ENCODE data around the gene CRTC1. TPM values are rescaled to one million over a fixed set of nuclear protein-coding genes. Genes with fewer than 3 reads are reported as not detected.

The CRTC1 gene
- total RNA-seq, 2 donors from 2014 or later = 4.0 to 5.8 TPM

DNA sequence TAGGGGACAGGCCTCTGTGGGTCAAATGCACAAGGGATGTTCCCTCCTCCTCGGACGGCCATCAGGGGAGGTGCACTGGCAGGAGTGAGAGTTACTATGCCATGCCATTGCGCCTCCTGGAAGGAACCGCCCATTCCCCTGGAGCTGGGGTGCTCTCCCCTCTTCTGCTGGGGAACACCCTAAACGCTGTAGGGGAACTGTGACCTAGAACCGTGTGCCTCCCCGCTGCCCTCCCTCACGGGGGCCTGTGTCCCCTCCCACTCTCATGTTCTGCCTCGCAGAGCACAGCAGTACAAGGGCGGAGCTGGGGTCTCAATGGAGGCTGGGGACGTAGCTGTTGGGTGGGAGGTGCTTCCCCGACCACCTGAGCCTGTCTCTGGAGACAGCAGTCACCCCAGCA, 17.2 kb upstream of the CRTC1 start:
- H3K4me1 ChIP-seq = peaks cover 0 to 32% of the 10 kb centered on the region in 2 donors
- H3K27me3 ChIP-seq = no peaks in the 10 kb centered on the region
- H3K9me3 ChIP-seq = no peaks in the 10 kb centered on the region
- H3K36me3 ChIP-seq = peaks cover 27% of the 10 kb centered on the region
- H3K27ac ChIP-seq = peak overlapping the region; percentile 79 to 85
- TF ChIP-seq, protein P1, sequence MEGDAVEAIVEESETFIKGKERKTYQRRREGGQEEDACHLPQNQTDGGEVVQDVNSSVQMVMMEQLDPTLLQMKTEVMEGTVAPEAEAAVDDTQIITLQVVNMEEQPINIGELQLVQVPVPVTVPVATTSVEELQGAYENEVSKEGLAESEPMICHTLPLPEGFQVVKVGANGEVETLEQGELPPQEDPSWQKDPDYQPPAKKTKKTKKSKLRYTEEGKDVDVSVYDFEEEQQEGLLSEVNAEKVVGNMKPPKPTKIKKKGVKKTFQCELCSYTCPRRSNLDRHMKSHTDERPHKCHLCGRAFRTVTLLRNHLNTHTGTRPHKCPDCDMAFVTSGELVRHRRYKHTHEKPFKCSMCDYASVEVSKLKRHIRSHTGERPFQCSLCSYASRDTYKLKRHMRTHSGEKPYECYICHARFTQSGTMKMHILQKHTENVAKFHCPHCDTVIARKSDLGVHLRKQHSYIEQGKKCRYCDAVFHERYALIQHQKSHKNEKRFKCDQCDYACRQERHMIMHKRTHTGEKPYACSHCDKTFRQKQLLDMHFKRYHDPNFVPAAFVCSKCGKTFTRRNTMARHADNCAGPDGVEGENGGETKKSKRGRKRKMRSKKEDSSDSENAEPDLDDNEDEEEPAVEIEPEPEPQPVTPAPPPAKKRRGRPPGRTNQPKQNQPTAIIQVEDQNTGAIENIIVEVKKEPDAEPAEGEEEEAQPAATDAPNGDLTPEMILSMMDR (IDR thresholded peaks at IDR 0.05) = no peak
- H3K4me3 ChIP-seq = no peak overlapping the region
- DNase-seq (ENCODE audit: low spot score) = no peak

DNA sequence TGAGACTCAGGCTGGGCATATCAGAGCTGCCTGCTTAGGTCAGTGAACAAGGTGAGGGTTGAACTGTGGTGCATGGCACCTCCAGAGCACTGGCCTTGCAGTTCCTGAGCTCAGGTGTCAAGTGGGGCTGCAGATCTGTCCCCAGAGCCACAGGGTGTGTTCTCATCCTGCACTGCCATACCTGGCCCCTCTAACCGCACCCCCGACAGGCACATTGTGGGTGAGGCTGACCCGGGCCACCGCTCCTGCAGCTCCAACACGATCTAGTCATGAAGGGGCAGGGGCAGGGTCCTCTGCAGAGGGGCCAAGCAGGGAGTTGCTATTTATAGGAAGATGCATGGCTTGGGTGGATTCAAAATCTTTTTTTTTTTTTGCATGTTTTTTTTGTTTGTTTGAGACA, 16.7 kb upstream of the CRTC1 start:
- H3K4me1 ChIP-seq = peaks cover 0 to 35% of the 10 kb centered on the region in 2 donors
- no peaks in the 10 kb centered on the region for H3K9me3 ChIP-seq
- DNase-seq (ENCODE audit: low spot score) = no peak
- no peaks in the 10 kb centered on the region for H3K27me3 ChIP-seq
- TF ChIP-seq, protein P1 (IDR thresholded peaks at IDR 0.05) = no peak
- H3K36me3 ChIP-seq = peaks cover 27% of the 10 kb centered on the region
- no peak overlapping the region for H3K4me3 ChIP-seq
- peak overlapping the region; percentile 79 to 85 for H3K27ac ChIP-seq

DNA sequence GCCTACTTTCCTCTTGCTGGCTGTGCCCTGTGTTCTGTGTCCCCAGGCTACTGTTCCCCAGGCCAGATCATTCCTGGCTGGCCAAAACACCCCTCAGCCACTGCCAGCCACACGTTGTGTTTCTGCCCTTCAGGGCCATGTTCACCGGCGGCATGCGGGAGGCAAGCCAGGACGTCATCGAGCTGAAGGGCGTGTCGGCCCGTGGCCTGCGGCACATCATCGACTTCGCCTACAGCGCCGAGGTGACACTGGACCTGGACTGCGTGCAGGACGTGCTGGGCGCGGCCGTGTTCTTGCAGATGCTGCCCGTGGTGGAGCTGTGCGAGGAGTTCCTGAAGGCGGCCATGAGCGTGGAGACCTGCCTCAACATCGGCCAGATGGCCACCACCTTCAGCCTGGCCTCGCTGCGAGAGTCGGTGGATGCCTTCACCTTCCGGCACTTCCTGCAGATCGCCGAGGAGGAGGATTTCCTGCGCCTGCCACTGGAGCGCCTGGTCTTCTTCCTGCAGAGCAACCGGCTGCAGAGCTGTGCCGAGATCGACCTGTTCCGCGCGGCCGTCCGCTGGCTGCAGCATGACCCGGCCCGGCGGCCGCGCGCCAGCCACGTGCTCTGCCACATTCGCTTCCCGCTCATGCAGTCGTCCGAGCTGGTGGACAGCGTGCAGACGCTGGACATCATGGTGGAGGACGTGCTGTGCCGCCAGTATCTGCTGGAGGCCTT, 15.8 kb upstream of the CRTC1 start:
- Histone ChIP-seq H3K4me1 (peaks cover 0 to 42% of the 10 kb centered on the region in 2 donors), H3K9me3 (no peaks in the 10 kb centered on the region), H3K4me3 (no peak overlapping the region), H3K36me3 (peaks cover 27% of the 10 kb centered on the region), H3K27ac (no peak overlapping the region), H3K27me3 (no peaks in the 10 kb centered on the region)
- TF ChIP-seq, protein P1 (IDR thresholded peaks at IDR 0.05) = no peak
- DNase-seq (ENCODE audit: low spot score) = no peak

DNA sequence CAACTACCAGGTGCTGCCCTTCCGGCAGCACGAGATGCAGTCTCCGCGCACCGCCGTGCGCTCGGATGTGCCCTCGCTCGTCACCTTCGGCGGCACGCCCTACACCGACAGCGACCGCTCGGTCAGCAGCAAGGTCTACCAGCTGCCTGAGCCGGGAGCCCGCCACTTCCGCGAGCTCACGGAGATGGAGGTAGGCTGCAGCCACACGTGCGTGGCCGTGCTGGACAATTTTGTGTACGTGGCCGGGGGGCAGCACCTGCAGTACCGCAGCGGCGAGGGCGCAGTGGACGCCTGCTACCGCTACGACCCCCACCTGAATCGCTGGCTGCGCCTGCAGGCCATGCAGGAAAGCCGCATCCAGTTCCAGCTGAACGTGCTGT, 15.2 kb upstream of the CRTC1 start:
- Histone ChIP-seq H3K27ac (no peak overlapping the region), H3K27me3 (no peaks in the 10 kb centered on the region), H3K4me3 (no peak overlapping the region), H3K36me3 (peaks cover 27% of the 10 kb centered on the region), H3K4me1 (peaks cover 0 to 42% of the 10 kb centered on the region in 2 donors), H3K9me3 (no peaks in the 10 kb centered on the region)
- TF ChIP-seq, protein P1 (IDR thresholded peaks at IDR 0.05) = no peak
- no peak for DNase-seq (ENCODE audit: low spot score)

DNA sequence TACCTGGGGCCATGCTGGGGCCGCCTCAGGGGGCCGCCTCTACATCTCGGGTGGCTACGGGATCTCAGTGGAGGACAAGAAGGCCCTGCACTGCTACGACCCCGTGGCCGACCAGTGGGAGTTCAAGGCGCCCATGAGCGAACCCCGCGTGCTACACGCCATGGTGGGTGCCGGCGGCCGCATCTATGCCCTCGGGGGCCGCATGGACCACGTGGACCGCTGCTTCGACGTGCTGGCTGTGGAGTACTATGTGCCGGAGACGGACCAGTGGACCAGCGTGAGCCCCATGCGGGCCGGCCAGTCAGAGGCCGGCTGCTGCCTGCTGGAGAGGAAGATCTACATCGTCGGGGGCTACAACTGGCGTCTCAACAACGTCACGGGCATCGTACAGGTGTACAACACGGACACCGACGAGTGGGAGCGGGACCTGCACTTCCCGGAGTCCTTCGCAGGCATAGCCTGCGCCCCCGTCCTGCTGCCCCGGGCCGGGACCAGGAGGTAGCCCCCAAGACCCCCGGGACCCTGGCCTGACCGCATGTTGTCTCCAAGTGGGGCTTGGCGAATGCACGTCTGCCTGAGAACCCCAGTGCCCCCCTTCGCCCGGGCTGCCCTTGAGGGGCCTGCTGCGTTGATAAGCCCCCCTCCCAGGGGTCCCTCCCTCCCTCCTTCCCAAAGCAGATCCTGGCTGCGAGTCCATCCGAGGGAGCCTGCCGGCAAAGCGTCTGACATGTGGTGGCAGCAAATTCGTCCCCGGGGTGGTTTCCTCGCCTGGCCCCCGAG, 14.5 kb upstream of the CRTC1 start:
- DNase-seq (ENCODE audit: low spot score) = no peak
- H3K9me3 ChIP-seq = no peaks in the 10 kb centered on the region
- TF ChIP-seq, protein P1 (IDR thresholded peaks at IDR 0.05) = no peak
- H3K27me3 ChIP-seq = no peaks in the 10 kb centered on the region
- H3K4me1 ChIP-seq = peaks cover 0 to 38% of the 10 kb centered on the region in 2 donors
- H3K36me3 ChIP-seq = peaks cover 27% of the 10 kb centered on the region
- no peak overlapping the region for H3K27ac ChIP-seq
- H3K4me3 ChIP-seq = no peak overlapping the region
